Glutamatergic neuron (in vitro differentiated cells): Measurements from ENCODE around the gene DLST. TPM values are rescaled to one million over a fixed set of nuclear protein-coding genes. Genes with fewer than 3 reads are reported as not detected.
"Not testable (repeated sequence)": the region's sequence is repeated elsewhere in the genome, so short reads cannot be mapped to it uniquely, and the experiment has no call there.

Experiments used
- DNase-seq: peaks from one replicate; pipeline ENCODE4 v3.0.0; 2022
- H3K27ac Mint-ChIP-seq: one replicate; pipeline ENCODE4 v1.8.0; 2020; ENCODE audit warnings: mild to moderate bottlenecking, mixed read lengths, inconsistent platforms; ENCODE audit not compliant: unreplicated experiment
- H3K27me3 Mint-ChIP-seq: one replicate; pipeline ENCODE4 v1.8.0; 2020; ENCODE audit warnings: mild to moderate bottlenecking, moderate library complexity, mixed read lengths, inconsistent platforms; ENCODE audit not compliant: unreplicated experiment
- H3K36me3 Mint-ChIP-seq: one replicate; pipeline ENCODE4 v1.8.0; 2020; ENCODE audit warnings: mild to moderate bottlenecking, mixed read lengths, inconsistent platforms; ENCODE audit not compliant: unreplicated experiment
- H3K4me1 Mint-ChIP-seq: one replicate; pipeline ENCODE4 v1.8.0; 2020; ENCODE audit warnings: mild to moderate bottlenecking, low read depth, mixed read lengths, inconsistent platforms; ENCODE audit not compliant: unreplicated experiment
- H3K4me3 Mint-ChIP-seq: one replicate; pipeline ENCODE4 v1.8.0; 2020; ENCODE audit warnings: mild to moderate bottlenecking, mixed read lengths, inconsistent platforms; ENCODE audit not compliant: unreplicated experiment
- H3K9me3 Mint-ChIP-seq: one replicate; pipeline ENCODE4 v1.8.0; 2020; ENCODE audit warnings: mild to moderate bottlenecking, moderate library complexity, mixed read lengths, inconsistent platforms; ENCODE audit not compliant: unreplicated experiment
- total RNA-seq: library from RNA; stranded (reverse); fragmentation: NEBNext Ultra II Directional; extraction: Animal tissue kit (Norgen Biotek cat#: 25700); gene quantifications from one replicate; pipeline ENCODE4 v1.2.1, GENCODE V29; 2021; ENCODE audit not compliant: unreplicated experiment
- TF ChIP-seq, protein P1 (sequence below): fragments of 200-600 bp; sonication (generic); IDR thresholded peaks from one replicate; pipeline ENCODE4 v1.5.0; 2021; ENCODE audit not compliant: partially characterized antibody, unreplicated experiment

DLST gene
- total RNA-seq, 1 donor from 2014 or later = 114 TPM

DNA sequence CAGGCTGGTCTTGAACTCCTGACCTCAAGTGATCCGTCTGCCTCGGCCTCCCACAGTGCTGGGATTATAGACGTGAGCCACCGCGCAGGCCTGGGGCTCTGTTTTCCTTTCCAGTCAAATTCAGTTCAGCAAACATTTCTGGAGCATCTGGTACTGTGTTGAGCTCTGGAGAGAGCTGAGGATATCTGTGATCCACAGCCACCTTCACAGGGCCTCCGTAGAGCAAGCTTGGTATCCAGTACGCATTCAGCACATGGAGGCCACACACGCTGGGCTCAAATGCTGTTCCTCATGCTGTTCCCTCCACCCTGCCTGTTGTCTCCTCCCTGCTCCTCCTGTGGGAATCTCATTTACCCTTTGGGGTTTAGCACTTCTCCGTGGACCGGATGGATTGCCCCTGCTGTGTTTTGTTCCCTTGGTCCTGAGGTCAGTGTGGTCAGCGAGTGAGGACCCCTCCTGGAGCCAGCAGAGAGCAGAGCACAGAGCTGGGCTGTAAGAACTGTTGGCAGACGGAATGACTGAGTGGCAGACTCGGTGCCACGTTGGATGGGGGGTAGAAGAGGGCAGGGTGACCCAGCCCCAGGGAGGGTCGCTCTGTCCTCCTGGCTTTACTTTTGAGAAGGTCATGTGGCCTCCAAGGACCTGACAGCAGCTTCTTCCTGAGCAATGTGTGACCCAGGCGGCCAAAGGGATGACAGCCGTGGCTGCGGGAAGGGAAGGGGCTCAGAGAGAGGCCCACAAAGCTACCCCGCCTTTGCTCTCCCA lies 40.5 kb downstream of the DLST start:
- H3K27ac Mint-ChIP-seq = peak overlapping the region; percentile 97
- H3K27me3 Mint-ChIP-seq = peaks cover 23% of the 10 kb centered on the region
- TF ChIP-seq, protein P1, sequence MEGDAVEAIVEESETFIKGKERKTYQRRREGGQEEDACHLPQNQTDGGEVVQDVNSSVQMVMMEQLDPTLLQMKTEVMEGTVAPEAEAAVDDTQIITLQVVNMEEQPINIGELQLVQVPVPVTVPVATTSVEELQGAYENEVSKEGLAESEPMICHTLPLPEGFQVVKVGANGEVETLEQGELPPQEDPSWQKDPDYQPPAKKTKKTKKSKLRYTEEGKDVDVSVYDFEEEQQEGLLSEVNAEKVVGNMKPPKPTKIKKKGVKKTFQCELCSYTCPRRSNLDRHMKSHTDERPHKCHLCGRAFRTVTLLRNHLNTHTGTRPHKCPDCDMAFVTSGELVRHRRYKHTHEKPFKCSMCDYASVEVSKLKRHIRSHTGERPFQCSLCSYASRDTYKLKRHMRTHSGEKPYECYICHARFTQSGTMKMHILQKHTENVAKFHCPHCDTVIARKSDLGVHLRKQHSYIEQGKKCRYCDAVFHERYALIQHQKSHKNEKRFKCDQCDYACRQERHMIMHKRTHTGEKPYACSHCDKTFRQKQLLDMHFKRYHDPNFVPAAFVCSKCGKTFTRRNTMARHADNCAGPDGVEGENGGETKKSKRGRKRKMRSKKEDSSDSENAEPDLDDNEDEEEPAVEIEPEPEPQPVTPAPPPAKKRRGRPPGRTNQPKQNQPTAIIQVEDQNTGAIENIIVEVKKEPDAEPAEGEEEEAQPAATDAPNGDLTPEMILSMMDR = no peak

DNA sequence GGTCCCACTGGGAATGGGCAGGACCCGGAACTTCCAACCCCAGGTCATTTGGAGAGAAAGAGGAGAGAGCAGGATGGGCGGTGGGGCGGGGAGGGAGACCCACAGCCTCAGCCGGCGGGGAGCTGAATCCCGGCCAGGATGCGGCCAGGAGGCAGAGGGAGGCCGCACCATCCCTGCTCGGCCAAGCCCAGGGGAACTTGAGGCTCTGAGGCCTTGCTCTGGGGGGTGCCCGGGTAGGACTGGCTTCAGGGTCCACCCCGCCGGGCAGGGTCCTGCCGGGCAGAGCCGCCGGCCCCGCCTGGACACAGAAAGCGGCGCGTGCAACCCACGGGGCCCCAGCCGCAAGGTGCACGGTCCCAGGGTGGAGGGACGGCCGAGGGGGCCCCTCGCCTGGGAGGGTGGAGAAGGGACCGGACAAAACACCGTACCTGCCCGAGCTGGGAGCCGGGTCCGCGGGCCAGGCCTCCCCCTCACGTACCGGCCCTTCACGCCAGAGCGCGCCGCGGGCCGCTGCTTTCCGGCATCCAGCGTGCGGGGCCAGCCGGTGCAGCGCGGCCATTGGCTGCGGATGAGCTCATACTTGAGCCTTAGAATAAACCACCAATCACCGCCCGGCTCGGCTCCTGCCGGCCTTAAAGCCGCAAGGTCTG lies 41.2 kb downstream of the DLST start, which contains the start of gene RPS6KL1:
Gene RPS6KL1, minus strand, starts transcription at position 509 of the 650 bp plus-strand sequence. CDS start 1,719 bp downstream, outside the sequence.
- peaks cover 23% of the 10 kb centered on the region for H3K4me1 Mint-ChIP-seq
- peaks cover 5% of the 10 kb centered on the region for H3K9me3 Mint-ChIP-seq
- H3K27me3 Mint-ChIP-seq = peaks cover 18% of the 10 kb centered on the region
- H3K4me3 Mint-ChIP-seq = peak within 1 kb of the TSS; percentile 97
- TF ChIP-seq, protein P1 = no peak
- peak within 1 kb of the TSS; percentile 97 for H3K27ac Mint-ChIP-seq
- H3K36me3 Mint-ChIP-seq = peaks cover 8% of the 10 kb centered on the region
- DNase-seq = peak; percentile 94

More for the DNA sequence above, 40.5 kb downstream of the DLST start:
- H3K4me1 Mint-ChIP-seq = peaks cover 28% of the 10 kb centered on the region
- H3K4me3 Mint-ChIP-seq = peak overlapping the region; percentile 97
- peaks cover 8% of the 10 kb centered on the region for H3K36me3 Mint-ChIP-seq
- peaks cover 9% of the 10 kb centered on the region for H3K9me3 Mint-ChIP-seq
- no peak for DNase-seq

DNA sequence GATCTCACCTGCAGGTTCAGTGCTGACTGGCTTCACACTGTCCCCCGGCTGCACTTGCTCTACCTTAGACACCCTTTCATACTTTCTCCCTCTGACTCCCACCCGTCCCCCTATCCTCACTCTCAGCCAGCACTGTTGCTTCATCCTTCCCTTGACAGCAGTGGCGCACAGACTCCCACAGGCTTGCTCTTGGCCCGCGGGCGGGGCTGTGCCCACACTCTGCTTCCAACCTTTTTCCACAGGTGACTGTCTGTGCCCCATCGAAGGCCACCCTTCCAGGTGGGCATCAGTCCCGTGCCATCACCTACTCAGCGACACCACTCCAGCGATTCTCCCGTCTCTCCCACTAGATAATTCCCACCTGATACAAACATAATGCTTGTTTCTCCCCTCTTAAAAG lies 42.3 kb downstream of the DLST start:
- Mint-ChIP-seq H3K4me3 (peak overlapping the region; percentile 10), H3K4me1 (peaks cover 19% of the 10 kb centered on the region), H3K36me3 (peaks cover 7% of the 10 kb centered on the region), H3K9me3 (peaks cover 5% of the 10 kb centered on the region), H3K27me3 (peaks cover 18% of the 10 kb centered on the region), H3K27ac (peak overlapping the region; percentile 56)
- TF ChIP-seq, protein P1 = no peak
- DNase-seq = no peak

DNA sequence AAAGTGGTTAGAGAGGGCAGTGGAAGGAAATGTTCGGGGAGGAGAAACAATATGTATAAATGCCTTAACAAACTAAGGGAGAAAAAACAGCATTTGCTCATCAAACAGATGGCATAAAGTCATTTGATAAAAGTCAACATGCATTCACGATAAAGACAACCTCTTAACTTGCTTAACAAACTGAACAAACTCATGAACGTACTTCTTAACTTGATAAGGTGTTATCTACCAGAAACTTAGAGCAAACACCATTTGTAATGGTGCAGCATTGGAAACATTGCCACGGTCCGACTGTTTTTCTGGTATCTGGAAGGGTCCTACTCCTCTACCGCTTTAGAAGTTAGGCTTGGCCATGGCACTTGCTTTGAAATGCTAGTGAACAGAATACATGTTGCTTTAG lies 45.5 kb downstream of the DLST start:
- Mint-ChIP-seq H3K9me3 (peaks cover 5% of the 10 kb centered on the region), H3K36me3 (peaks cover 2% of the 10 kb centered on the region), H3K4me1 (peaks cover 6% of the 10 kb centered on the region), H3K4me3 (no peak overlapping the region), H3K27ac (no peak overlapping the region), H3K27me3 (peaks cover 13% of the 10 kb centered on the region)
- DNase-seq = no peak
- TF ChIP-seq, protein P1 = no peak

DNA sequence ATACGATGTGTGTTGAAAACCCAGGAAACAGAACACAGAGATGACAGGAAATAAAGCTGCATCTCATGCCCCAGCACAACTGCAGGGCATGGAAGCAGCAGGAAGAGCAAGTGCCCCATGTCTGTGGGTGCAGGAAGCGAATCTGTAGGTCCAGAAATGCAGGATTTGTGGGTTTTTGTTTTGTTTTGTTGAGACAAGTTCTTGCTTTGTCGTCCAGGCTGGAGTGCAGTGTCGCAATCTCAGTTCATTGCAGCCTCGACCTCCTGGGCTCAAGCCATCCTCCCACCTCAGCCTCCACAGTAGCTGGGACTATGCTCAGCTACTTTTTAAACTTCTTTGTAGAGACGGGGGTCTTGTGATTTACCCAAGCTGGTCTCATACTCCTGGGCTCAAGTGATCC lies 47.5 kb downstream of the DLST start:
- Mint-ChIP-seq H3K27me3 (peaks cover 8% of the 10 kb centered on the region), H3K27ac (no peak overlapping the region), H3K36me3 (no peaks in the 10 kb centered on the region), H3K9me3 (peaks cover 7% of the 10 kb centered on the region), H3K4me3 (no peak overlapping the region), H3K4me1 (peaks cover 19% of the 10 kb centered on the region)
- TF ChIP-seq, protein P1 = no peak
- no peak for DNase-seq

DNA sequence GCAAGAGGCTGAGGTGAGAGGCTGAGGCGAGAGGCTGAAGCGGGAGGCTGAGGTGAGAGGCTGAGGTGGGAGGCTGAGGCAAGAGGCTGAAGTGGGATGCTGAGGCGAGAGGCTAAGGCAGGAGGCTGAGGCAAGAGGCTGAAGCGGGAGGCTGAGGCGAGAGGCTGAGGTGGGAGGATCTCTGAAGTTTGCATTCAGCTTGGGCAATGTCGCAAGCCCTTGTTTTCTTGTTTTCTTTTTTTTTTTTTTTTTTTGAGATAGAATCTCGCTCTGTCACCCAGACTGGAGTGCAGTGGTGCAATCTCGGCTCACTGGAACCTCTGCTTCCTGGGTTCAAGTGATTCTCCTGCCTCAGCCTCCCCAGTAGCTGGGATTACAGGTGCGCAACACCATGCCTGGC lies 50.0 kb downstream of the DLST start:
- H3K27me3 Mint-ChIP-seq, DNase-seq: not testable (repeated sequence)

More for the DNA sequence above, 50.0 kb downstream of the DLST start:
- not testable (repeated sequence) for H3K4me3 Mint-ChIP-seq, H3K27ac Mint-ChIP-seq, H3K9me3 Mint-ChIP-seq, H3K36me3 Mint-ChIP-seq
- H3K4me1 Mint-ChIP-seq = peaks cover 27% of the 10 kb centered on the region
